Measurements from ENCODE around the gene UGGT2.
"Not testable (repeated sequence)": the region's sequence is repeated elsewhere in the genome, so short reads cannot be mapped to it uniquely, and the experiment has no call there.

The UGGT2 gene

DNA sequence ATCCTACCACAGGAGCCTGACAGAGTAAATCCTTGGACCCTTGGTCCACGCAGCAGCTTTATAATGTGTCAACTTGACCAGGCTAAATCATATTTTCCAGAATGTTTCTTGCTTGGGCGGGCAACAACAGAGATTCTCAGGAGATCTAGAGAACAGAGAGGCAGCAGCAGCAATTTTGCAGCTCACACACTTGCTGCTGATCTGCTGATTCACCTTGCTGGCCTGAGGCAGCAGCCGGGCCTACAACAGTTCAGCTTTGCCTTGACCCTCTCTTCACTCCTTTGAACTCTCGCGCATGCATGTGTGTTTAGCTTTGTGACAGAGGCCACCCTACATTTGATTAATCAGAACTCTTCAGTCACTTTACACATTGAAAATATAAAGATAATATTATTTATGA, 159.3 kb downstream of the UGGT2 start:
- no peak for DNase-seq

- DNase-seq, result no peak
Observed at GRCh38 chr13:95882121-95882520, 171.1 kb downstream of the UGGT2 start.

DNA sequence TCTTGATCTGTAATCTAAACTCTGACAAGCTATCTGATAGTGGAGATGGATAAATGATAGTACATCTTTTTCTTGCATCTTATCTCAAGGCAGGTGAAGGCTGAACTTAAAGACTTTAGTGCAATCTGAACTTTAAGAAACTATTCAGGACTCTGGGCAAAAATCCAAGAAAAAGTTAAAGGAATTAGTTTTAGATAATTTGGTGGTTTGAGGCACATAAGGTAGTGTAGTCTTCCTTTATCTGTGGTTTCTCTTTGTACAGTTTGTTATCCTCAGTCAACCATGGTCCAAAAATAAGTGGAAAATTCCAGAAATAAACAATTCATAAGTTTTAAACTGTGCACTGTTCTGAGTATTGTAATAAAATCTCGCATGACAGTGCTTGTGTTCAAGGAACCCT, 172.9 kb downstream of the UGGT2 start:
- no peak for DNase-seq

DNA sequence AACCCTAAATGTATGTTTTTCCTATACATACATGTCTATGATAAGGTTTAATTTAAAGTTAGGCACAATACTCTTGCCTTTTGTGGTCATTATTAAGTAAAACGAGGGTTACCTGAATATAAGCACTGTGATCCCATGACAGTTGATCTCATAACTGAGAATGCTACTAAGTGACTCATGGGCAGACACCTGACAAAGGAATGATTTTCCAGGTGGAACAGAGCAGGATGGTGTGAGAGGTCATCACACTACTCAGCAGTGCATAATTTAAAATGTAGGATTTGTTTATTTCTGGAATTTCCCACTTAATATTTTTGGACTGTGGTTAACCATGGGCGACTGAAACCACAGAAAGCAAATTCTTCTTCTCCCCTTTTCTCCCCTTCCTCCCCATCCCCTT, 178.9 kb downstream of the UGGT2 start:
- DNase-seq, result no peak

DNA sequence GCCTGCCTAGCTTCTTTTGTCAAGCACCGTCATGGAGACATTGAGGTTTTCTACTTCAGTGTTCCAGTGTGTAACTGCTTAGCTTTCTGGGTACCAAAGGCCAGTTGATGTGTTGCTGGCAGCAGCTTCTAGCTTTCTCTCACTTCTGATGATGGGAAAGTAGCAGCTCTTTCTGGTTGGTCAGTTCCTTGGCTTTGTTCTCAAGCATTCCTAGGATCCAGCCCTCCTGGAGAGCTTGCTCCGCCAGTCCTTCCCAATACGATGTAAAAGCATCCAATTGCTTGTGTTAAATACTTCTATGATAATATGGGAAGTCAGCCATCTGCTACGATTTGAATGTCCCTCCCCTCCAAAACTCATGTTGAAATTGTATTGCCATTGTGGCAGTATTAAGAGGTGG, 182.8 kb downstream of the UGGT2 start:
- no peak for DNase-seq

GRCh38 chr13:95865080-95865615, 188.1 kb downstream of the UGGT2 start:
- peak; percentile 23 for DNase-seq

DNA sequence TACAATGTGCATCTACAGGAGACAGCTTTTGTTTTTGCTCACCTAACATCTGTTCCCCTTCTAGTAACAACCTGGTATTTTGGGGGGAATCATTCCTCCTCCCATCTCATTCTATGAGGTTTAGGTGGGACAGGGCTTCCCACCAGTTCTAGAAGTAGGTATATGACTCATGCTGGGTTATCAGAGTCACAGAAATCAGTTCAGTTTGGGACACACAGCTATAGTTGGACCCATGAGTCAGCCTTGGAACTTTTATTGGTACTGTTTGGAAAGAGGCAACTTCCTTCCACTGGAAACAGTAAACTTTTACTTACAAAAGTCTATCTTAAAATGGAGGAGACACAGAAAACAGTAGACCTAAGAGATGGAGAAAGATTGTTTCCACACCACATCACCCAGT, 190.8 kb downstream of the UGGT2 start:
- DNase-seq, result no peak

DNA sequence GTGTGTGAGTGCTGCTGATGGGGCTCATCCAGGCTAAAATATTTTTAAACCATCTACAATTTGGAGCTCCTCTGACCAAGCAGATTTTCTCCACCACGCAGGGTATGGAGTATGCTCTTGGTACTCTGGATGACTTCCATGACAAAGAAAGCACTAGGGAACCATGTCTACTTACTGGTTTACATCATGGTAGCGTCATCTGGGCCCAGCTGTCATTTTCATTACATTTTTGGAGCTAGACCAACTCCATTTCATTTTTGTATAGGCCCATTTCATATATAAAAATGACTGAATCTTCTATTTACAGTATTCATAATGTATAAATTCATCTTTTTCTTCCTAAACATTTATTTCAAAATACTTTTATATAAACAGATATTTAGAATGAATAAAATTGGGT, 191.9 kb downstream of the UGGT2 start:
- DNase-seq, result no peak

DNA sequence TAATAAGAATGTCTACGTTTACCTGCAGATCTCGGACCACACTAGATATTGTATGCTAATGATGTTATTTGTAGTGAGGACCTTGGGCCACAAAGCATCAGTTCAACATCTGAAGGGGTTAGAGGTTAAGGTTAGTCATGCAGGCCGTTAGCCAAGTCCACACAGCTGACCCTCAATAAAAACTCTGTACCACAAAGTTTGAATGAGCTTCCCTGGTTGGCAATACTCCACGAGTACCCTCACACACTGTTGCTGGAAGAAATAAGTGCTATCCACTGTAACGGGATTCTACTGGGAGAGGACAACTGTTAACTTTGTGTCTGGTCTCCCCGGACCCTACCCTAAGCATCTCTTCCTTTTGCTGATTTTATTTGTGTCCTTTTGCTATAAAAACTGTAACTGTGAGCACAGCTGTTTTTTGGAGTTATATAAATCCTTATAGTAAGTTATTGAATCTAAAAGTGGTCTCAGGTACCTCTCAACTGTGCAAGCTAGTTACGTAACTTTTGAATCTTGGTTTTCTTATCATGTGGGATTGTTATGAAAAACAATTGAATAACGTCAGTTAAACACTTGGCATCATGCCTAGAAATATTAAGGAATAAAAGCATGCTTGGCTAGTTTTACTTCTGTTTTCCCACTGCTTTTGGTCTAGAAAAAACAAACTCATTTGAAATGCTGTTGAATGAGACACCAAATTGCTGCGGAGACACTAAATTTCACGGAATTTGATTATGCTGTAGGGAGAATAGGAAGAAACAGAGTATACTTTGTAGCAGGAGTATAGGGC, 194.7 kb downstream of the UGGT2 start:
- DNase-seq, result no peak

DNA sequence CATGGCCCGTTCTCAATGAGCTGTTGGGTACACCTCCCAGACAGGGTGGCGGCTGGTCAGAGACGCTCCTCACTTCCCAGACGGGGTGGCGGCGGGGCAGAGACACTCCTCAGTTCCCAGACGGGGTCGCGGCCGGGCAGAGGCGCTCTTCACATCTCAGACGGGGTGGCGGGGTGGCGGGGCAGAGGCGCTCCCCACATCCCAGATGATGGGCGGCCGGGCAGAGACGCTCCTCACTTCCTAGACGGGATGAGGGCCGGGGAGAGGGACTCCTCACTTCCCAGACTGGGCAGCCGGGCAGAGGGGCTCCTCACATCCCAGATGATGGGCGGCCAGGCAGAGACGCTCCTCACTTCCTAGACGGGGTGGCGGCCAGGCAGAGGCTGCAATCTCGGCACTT, 207.5 kb downstream of the UGGT2 start:
- not testable (repeated sequence) for DNase-seq

DNA sequence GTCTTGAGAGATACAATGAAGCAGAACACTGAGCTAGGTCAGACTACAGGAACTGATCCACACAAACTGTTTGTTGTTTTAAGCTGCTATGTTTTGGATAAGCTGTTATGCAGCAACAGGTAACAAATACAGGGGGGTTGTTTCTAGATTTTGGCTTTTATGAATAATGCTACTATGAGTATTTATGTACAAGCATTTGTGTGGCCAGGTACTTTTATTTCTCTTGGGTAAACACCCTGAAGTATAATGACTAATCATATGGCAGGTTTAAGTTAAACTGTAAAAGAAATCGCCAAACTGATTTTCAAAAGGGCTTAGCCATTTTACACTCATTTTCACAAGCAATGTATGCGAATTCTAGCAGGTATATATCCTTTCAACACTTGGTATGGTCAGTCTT, 210.3 kb downstream of the UGGT2 start:
- no peak for DNase-seq

DNA sequence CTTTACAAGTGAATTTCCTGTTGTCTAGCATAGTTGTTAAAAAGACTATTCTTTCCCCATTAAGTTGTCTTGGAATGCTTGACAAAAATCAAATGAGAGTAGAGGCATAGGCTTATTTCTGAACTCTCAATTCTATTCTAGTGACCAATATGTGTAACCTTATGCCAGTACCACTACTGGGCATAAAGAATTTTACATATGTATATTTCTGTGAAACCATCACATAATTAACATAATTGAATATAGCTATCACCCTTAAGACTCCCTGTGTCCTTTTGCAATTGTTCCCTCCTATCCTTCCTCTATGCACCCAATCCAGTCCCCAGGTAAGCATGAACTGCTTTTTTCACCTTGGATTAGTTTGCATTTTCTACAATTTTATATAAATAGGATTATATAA, 211.3 kb downstream of the UGGT2 start:
- no peak for DNase-seq

DNA sequence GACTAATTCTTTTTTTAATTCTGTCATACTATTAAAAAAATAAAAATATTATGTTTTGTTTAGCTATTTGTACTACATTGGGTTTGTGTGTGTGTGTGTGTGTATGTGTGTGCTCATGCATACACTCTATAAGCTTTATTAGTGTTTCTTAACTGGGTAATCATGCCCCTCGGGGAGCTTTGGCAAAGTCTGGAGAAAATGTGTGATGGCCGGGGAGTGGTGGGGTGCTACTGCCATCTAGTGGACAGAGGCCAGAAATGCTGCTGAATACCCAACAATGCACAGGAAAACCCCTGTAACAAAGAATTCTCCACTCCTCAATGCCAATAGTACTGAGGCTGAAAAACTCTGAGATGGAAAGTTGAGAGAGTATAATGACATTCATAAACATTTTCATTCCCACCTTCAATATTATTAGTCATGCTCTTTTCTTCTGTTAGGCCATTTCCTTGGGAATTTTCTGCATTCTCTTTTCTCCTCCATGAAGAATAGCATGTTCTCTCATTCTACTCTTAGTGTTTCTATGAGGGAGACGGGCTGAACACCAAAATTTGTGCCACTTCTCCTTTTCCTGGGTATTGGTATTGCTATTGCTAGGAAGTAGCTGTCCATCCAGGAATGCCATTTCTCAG, 219.0 kb downstream of the UGGT2 start:
- peak; percentile 40 for DNase-seq

- DNase-seq, result no peak
Observed at GRCh38 chr13:95833719-95834118, 219.5 kb downstream of the UGGT2 start.

DNA sequence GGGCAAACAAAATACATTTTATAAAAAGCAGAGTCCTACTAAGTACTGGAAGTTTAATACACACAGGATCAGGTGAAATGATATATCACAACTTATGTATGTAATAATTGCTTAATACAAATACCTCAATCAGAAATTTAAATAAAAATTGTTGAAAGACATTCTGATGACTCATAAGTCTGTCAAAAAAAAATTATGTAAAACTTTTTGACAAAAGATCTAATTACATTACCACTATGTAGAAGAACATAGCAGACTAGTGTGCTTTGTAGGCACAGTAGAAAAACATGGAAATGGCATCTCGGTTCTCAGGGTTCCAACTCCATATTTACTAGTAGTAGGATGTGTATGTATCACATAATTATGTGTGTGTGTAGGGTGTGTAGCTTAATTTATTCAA, 220.1 kb downstream of the UGGT2 start:
- DNase-seq, result no peak

- no peak for DNase-seq
Observed at GRCh38 chr13:95822303-95822702, 230.9 kb downstream of the UGGT2 start.

- no peak for DNase-seq
Observed at GRCh38 chr13:95814495-95814894, 238.7 kb downstream of the UGGT2 start.

- no peak for DNase-seq
Observed at GRCh38 chr13:95813139-95813538, 240.1 kb downstream of the UGGT2 start.

- DNase-seq, result no peak
Observed at GRCh38 chr13:95809429-95809828, 243.8 kb downstream of the UGGT2 start.

DNA sequence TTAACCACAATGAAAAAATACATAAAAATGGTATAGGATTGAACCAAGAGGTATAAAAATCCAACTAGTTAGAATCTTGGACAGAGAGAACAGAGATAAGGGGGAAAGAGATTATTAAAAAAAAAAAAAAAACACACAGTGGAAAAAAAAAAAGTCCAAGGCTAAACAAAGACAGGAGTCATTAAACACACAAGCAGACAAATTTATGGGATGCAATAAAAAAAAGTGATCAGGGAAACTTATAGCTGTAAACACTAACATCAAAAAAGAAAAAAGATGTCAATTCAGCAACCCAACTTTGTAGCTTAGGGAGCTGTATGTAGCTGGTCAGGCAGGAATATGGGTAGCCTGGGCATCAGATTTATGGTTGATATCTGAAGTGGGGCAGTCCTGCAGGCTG, 247.3 kb downstream of the UGGT2 start:
- DNase-seq, result no peak

- DNase-seq, result no peak
Observed at GRCh38 chr13:95801825-95802224, 251.4 kb downstream of the UGGT2 start.

GRCh38 chr13:95800436-95800835, 252.8 kb downstream of the UGGT2 start:
- no peak for DNase-seq

DNA sequence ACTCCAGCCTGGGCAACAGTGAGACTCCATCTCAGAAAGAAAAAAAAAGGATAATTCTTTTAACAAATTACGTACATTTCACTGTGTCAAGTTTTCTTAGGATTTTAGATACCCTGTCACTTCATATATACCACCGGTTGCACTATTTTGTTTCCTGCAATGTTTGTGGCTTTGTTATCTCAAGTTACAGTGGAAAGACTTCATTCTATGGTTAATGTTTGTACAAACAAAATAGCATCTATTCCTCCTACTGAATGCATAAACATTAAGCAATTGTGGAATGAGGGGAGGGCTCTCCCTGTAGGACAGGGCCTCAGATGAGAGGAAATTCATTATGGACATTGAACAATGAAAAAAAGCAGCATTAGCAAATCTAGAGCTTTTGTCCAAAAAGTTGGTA, 256.2 kb downstream of the UGGT2 start:
- no peak for DNase-seq

- no peak for DNase-seq
Observed at GRCh38 chr13:95793781-95794180, 259.4 kb downstream of the UGGT2 start.

Measured in right kidney (tissue), 1 donor.